CD4-positive, alpha-beta memory T cell (primary cell): ENCODE results near the gene HDHD3. TPM values are rescaled to one million over a fixed set of nuclear protein-coding genes. Genes with fewer than 3 reads are reported as not detected.

Source experiments
- CTCF ChIA-PET: fragments of 350-600 bp; sonication (Branson Sonifier 250); formaldehyde crosslinking; loops from one replicate; lab custom pipeline; 2021; ENCODE audit warnings: inconsistent platforms; ENCODE audit not compliant: partially characterized antibody; lab: Charles Lee
- POLR2A ChIA-PET: fragments of 350-600 bp; sonication (Branson Sonifier 250); formaldehyde crosslinking; loops from one replicate; lab custom pipeline; 2021; ENCODE audit not compliant: partially characterized antibody; lab: Charles Lee
- DNase-seq, 5 donors: peaks; one replicate each; pipeline versions ENCODE4 v3.0.0 to v3.0.0-alpha.2; 2020 to 2022; ENCODE audit warnings: mixed read lengths in 1 of 5
- H3K27ac ChIP-seq: one replicate; pipeline ENCODE4 v1.7.0; 2013; ENCODE audit warnings: low read depth, low read length
- H3K27me3 ChIP-seq: 2 replicates; pipeline ENCODE4 v1.7.0; 2013; ENCODE audit warnings: mild to moderate bottlenecking, low read length, moderate library complexity; ENCODE audit not compliant: insufficient read depth
- H3K36me3 ChIP-seq: 2 replicates; pipeline ENCODE4 v1.7.0; 2013; ENCODE audit warnings: mild to moderate bottlenecking, low read length, moderate library complexity; ENCODE audit not compliant: insufficient read depth
- H3K4me1 ChIP-seq: 2 replicates; pipeline ENCODE4 v1.7.0; 2013; ENCODE audit warnings: mild to moderate bottlenecking, low read length, moderate library complexity; ENCODE audit not compliant: insufficient read depth
- H3K4me3 ChIP-seq, 2 donors: one replicate each; pipeline ENCODE4 v1.7.0; 2013; ENCODE audit warnings: low read length in 2 of 2, mild to moderate bottlenecking in 1 of 2
- H3K9me3 ChIP-seq, 2 donors: one replicate each; pipeline ENCODE4 v1.7.0; 2013; ENCODE audit warnings: low read length in 2 of 2, control low read depth in 1 of 2; ENCODE audit not compliant: control insufficient read depth in 1 of 2
- H3K27ac Mint-ChIP-seq, 7 donors: one replicate each; pipeline ENCODE4 v1.8.0; 2020 to 2021; ENCODE audit warnings: mixed read lengths in 7 of 7, mild to moderate bottlenecking in 6 of 7, inconsistent platforms in 3 of 7, moderate library complexity in 3 of 7
- H3K27me3 Mint-ChIP-seq, 2 donors: one replicate each; pipeline ENCODE4 v1.8.0; 2020 to 2021; ENCODE audit warnings: mixed read lengths in 2 of 2
- H3K36me3 Mint-ChIP-seq, 2 donors: one replicate each; pipeline ENCODE4 v1.8.0; 2020 to 2021; ENCODE audit warnings: mixed read lengths in 2 of 2, inconsistent platforms in 1 of 2, mild to moderate bottlenecking in 1 of 2
- H3K4me1 Mint-ChIP-seq, 4 donors: one replicate each; pipeline ENCODE4 v1.8.0; 2020 to 2021; ENCODE audit warnings: mixed read lengths in 4 of 4, mild to moderate bottlenecking in 1 of 4
- H3K4me3 Mint-ChIP-seq, 8 donors: one replicate each; pipeline ENCODE4 v1.8.0; 2020 to 2021; ENCODE audit warnings: mixed read lengths in 8 of 8, mild to moderate bottlenecking in 7 of 8, moderate library complexity in 6 of 8, inconsistent platforms in 3 of 8
- H3K9me3 Mint-ChIP-seq, 8 donors: one replicate each; pipeline ENCODE4 v1.8.0; 2020 to 2021; ENCODE audit warnings: mixed read lengths in 8 of 8, mild to moderate bottlenecking in 5 of 8, inconsistent platforms in 3 of 8, moderate library complexity in 1 of 8
- intact Hi-C: fragments of 100-400 bp; cut with micrococcal nuclease; formaldehyde crosslinking; loops from one replicate; pipeline ENCODE4 v1.15.1; 2023
- polyA plus RNA-seq, 2 donors: library from polyadenylated mRNA; unstranded; fragments of 300-500 nt; fragmentation: Illumina TruSeq; gene quantifications; one replicate each; pipeline ENCODE4 v1.2.3, GENCODE V29; 2021
- total RNA-seq, 2 experiments: library from RNA; stranded (reverse); gene quantifications; one replicate each; pipeline ENCODE4 v1.2.3, GENCODE V29; 2021

HDHD3 gene
- total and polyA plus RNA-seq, 4 experiments from 2014 or later, result 29.9 to 52.3 (median 36.8) TPM

DNA sequence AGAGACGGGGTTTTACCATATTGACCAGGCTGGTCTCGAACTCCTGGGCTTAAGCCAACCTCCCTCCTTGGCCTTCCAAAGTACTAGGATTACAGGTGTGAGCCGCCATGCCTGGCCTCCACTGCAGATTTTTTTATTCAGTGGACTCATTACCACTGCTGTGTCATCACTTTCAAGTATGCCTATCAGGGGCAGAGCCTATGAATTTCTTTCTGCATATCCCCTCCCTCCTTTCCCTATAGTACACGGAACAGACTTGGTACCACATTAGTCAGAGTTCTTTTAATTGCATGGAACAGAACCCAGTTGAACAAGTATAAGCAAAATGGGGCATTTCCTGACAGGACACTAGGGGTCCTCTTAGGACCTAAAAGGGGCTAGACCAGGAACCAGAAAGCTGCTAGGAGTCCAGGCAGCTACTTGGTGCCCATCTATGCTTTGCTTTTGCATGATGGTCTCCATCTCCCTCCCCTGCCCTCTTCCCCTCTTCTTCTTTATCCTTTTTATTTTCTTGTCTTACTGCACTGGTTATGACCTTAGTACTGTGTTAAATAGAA lies 21.7 kb downstream of the HDHD3 start:
- H3K27ac Mint-ChIP-seq, result no peak overlapping the region
- intact Hi-C loops, result no loop called here
- Histone ChIP-seq H3K4me3 (no peak overlapping the region), H3K36me3 (no peaks in the 10 kb centered on the region), H3K27ac (no peak overlapping the region), H3K9me3 (no peaks in the 10 kb centered on the region), H3K27me3 (peaks cover under 1% of the 10 kb centered on the region), H3K4me1 (peaks cover 12% of the 10 kb centered on the region)
- peaks cover 22 to 40% of the 10 kb centered on the region in 2 donors for H3K27me3 Mint-ChIP-seq
- no peaks in the 10 kb centered on the region for H3K36me3 Mint-ChIP-seq
- H3K9me3 Mint-ChIP-seq, result no peaks in the 10 kb centered on the region
- CTCF ChIA-PET, result interaction anchor here (0.9 kb wide), 1 partner anchor 55 kb away, joined by 3 read pairs; the partner anchor contains the start of genes C9orf43 and POLE3
- peaks cover 6 to 14% (median 11%) of the 10 kb centered on the region in 4 donors for H3K4me1 Mint-ChIP-seq
- H3K4me3 Mint-ChIP-seq, result no peak overlapping the region
- POLR2A ChIA-PET, result no interaction called here
- DNase-seq, result no peak

GRCh38 chr9:113352411-113352810 lies 24.4 kb downstream of the HDHD3 start:
- POLR2A ChIA-PET, result no interaction called here
- Histone ChIP-seq H3K36me3 (no peaks in the 10 kb centered on the region), H3K4me1 (peaks cover 17% of the 10 kb centered on the region), H3K27ac (no peak overlapping the region), H3K4me3 (no peak overlapping the region), H3K9me3 (no peaks in the 10 kb centered on the region), H3K27me3 (peaks cover 8% of the 10 kb centered on the region)
- Mint-ChIP-seq H3K36me3 (no peaks in the 10 kb centered on the region), H3K27me3 (peaks cover 22 to 46% of the 10 kb centered on the region in 2 donors), H3K9me3 (no peaks in the 10 kb centered on the region), H3K4me1 (peaks cover 10 to 24% (median 15%) of the 10 kb centered on the region in 4 donors), H3K27ac (no peak overlapping the region), H3K4me3 (no peak overlapping the region)
- DNase-seq, result no peak
- intact Hi-C loops, result no loop called here
- CTCF ChIA-PET, result no interaction called here

DNA sequence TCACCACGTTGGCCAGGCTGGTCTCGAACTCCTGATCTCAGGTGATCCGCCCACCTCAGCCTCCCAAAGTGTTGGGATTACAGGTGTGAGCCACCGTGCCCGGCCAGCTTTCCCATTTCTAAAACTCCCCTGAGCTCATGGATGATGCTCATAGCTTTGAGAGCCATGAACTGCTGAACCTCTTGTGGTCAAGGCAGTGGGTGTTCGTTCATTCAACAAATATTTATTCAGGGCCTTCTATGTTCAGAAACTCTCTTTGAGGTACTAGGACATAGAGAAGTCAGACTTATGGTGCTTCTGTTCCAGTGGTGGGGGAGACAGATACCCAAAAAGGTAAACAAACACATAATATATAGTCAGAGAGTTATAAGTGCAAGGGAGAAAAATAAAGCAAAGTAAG lies 24.8 kb downstream of the HDHD3 start:
- ChIA-PET CTCF (no interaction called here), POLR2A (no interaction called here)
- H3K9me3 Mint-ChIP-seq, result no peaks in the 10 kb centered on the region
- no peaks in the 10 kb centered on the region for H3K36me3 Mint-ChIP-seq
- peaks cover 10 to 24% (median 15%) of the 10 kb centered on the region in 4 donors for H3K4me1 Mint-ChIP-seq
- H3K4me3 Mint-ChIP-seq, result no peak overlapping the region
- intact Hi-C loops, result no loop called here
- no peak for DNase-seq
- H3K27ac Mint-ChIP-seq, result no peak overlapping the region
- Histone ChIP-seq H3K27ac (no peak overlapping the region), H3K36me3 (no peaks in the 10 kb centered on the region), H3K4me3 (no peak overlapping the region), H3K4me1 (peaks cover 17% of the 10 kb centered on the region), H3K9me3 (no peaks in the 10 kb centered on the region), H3K27me3 (peaks cover 8% of the 10 kb centered on the region)
- peaks cover 22 to 46% of the 10 kb centered on the region in 2 donors for H3K27me3 Mint-ChIP-seq

DNA sequence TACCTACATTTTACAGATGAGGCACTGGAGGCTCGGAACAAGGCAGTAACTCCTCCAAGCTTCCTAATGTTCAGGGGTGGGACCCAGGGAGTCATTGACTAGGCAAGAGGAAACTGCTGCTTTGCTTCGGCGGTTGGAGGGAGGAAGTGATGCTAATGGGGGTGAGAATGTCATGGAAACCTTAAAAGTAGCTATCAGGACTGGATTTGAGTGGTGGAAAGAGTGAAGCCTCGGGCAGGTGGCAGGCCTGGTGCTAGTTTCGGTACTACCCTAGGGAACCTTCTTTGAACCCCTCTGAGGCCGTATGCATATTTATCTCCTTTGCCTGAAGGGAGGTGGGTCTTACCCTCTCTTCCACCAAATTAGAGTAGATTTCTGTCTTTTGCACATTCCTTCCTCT lies 25.8 kb downstream of the HDHD3 start:
- intact Hi-C loops, result no loop called here
- H3K27ac Mint-ChIP-seq, result peak overlapping the region in 2 of 7 donors; percentile 63 to 64
- CTCF ChIA-PET, result interaction anchor here (1.9 to 3.2 kb wide), 3 partner anchors 11 to 76 kb away, joined by 5 to 16 read pairs (median 6); partner anchors contain the start of genes CDC26 and WDR31

GRCh38 chr9:113350107-113350661 lies 26.6 kb downstream of the HDHD3 start:
- peaks cover 19 to 40% of the 10 kb centered on the region in 2 donors for H3K27me3 Mint-ChIP-seq
- peaks cover 8% of the 10 kb centered on the region for H3K27me3 ChIP-seq
- H3K4me3 Mint-ChIP-seq, result peak overlapping the region; percentile 74 to 88 (median 78)
- no peaks in the 10 kb centered on the region for H3K9me3 ChIP-seq
- H3K27ac Mint-ChIP-seq, result peak overlapping the region in 2 of 7 donors; percentile 20 to 88
- POLR2A ChIA-PET, result interaction anchor here (1.2 to 2.6 kb wide), 5 partner anchors 10 to 75 kb away, joined by 3 to 16 read pairs (median 6); partner anchors contain the start of genes C9orf43, CDC26, HDHD3 and POLE3
- H3K27ac ChIP-seq, result no peak overlapping the region
- no peaks in the 10 kb centered on the region for H3K36me3 Mint-ChIP-seq
- H3K36me3 ChIP-seq, result no peaks in the 10 kb centered on the region
- intact Hi-C loops, result no loop called here
- H3K9me3 Mint-ChIP-seq, result no peaks in the 10 kb centered on the region
- CTCF ChIA-PET, result interaction anchor here (1.9 to 3.2 kb wide), 3 partner anchors 10 to 76 kb away, joined by 5 to 16 read pairs (median 6); partner anchors contain the start of genes CDC26 and WDR31
- H3K4me1 ChIP-seq, result peaks cover 17% of the 10 kb centered on the region
- H3K4me3 ChIP-seq, result peak overlapping the region in 1 of 2 donors; percentile 37
- no peak for DNase-seq
- H3K4me1 Mint-ChIP-seq, result peaks cover 10 to 24% (median 15%) of the 10 kb centered on the region in 4 donors

More for the DNA sequence above, 25.8 kb downstream of the HDHD3 start:
- DNase-seq, result peak in 2 of 5 donors; percentile 14 to 23
- Histone ChIP-seq H3K36me3 (no peaks in the 10 kb centered on the region), H3K27me3 (peaks cover 8% of the 10 kb centered on the region), H3K27ac (no peak overlapping the region), H3K4me1 (peaks cover 17% of the 10 kb centered on the region), H3K4me3 (no peak overlapping the region), H3K9me3 (no peaks in the 10 kb centered on the region)
- Mint-ChIP-seq H3K4me1 (peaks cover 10 to 24% (median 15%) of the 10 kb centered on the region in 4 donors), H3K4me3 (peak overlapping the region in 7 of 8 donors; percentile 74 to 88 (median 79)), H3K9me3 (no peaks in the 10 kb centered on the region), H3K36me3 (no peaks in the 10 kb centered on the region), H3K27me3 (peaks cover 20 to 40% of the 10 kb centered on the region in 2 donors)
- POLR2A ChIA-PET, result interaction anchor here (2.4 to 2.6 kb wide), 2 partner anchors 11 to 26 kb away, joined by 9 to 16 read pairs; partner anchors contain the start of genes HDHD3 and WDR31

DNA sequence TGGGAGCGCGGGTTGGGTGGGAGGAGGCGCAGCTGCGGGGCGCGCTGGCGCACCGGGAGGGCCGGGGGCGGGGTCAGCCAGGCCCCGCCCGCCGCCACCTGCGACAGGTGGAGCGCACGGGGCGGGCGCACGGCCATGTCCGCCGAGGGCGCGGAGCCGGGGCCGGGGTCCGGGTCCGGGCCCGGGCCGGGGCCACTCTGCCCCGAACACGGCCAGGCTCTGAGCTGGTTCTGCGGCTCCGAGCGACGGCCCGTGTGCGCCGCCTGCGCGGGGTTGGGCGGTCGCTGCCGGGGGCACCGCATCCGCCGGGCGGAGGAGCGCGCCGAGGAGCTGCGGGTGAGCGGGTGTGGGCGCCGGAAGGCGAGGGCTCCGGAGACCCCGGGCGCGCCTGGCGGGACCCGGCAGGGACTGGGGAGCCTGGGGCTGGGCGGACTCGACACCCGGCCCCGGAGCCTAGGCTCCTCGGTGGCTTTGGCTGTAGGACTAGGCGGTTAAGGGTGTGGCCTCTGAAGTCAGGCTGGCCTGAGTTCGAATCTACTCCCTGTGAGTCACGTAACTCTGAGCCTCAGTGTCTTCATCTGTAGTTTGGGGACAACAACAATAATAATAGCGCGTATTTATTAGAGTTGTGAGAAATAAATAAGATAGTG lies 27.2 kb downstream of the HDHD3 start, which contains the start of gene BSPRY:
TSS of gene BSPRY (plus strand) at position 97 of the 650 bp plus-strand sequence. CDS start at position 136, 39 bp downstream.
- Histone ChIP-seq H3K9me3 (no peaks in the 10 kb centered on the region), H3K27me3 (peaks cover 8% of the 10 kb centered on the region), H3K4me3 (peak within 1 kb of the TSS in 1 of 2 donors; percentile 37), H3K36me3 (no peaks in the 10 kb centered on the region), H3K4me1 (peaks cover 17% of the 10 kb centered on the region), H3K27ac (no peak within 1 kb of the TSS)
- intact Hi-C loops, result no loop called here
- CTCF ChIA-PET, result interaction anchor here (1.0 to 3.2 kb wide), 4 partner anchors 9 to 75 kb away, joined by 3 to 16 read pairs (median 6); partner anchors contain the start of genes CDC26 and WDR31
- Mint-ChIP-seq H3K4me3 (peak within 1 kb of the TSS; percentile 74 to 88 (median 84)), H3K27me3 (peaks cover 19 to 40% of the 10 kb centered on the region in 2 donors), H3K9me3 (no peaks in the 10 kb centered on the region), H3K4me1 (peaks cover 10 to 24% (median 15%) of the 10 kb centered on the region in 4 donors), H3K36me3 (no peaks in the 10 kb centered on the region), H3K27ac (peak within 1 kb of the TSS in 3 of 7 donors; percentile 20 to 88 (median 24))
- POLR2A ChIA-PET, result interaction anchor here (1.2 to 2.6 kb wide), 5 partner anchors 9 to 74 kb away, joined by 3 to 16 read pairs (median 6); partner anchors contain the start of genes C9orf43, CDC26, HDHD3 and POLE3
- peak in 3 of 5 donors; percentile 32 to 39 (median 35) for DNase-seq
